HK-2 (cell line): ENCODE measurements around the gene WDR5.

Source experiments
- DNase-seq: peaks from one replicate; pipeline ENCODE4 v3.0.0-alpha.2; 2018; ENCODE audit not compliant: unreplicated experiment

WDR5 gene

GRCh38 chr9:134132208-134132870 lies 3.5 kb upstream of the WDR5 start:
- no peak for DNase-seq

DNA sequence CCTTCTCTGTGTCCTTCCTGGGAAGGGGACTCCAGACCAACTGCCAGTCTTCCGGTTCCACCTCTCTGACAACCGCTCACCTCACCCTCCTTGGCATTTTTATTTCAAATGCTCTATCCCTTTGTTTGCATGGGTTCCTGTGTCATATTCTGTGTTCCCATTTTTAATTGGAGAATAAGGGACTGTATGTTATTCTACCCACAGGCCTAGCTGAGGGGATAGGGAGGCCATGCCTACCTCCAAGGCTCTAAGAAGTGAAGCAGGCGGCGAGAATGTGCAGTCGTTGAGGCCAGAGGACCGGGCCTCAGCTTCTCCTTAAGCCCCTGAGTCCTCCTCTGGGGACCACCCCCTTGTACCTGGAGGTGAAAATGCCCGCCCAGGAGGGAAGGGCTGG lies 936 bp upstream of the WDR5 start:
- peak; percentile 11 for DNase-seq

DNA sequence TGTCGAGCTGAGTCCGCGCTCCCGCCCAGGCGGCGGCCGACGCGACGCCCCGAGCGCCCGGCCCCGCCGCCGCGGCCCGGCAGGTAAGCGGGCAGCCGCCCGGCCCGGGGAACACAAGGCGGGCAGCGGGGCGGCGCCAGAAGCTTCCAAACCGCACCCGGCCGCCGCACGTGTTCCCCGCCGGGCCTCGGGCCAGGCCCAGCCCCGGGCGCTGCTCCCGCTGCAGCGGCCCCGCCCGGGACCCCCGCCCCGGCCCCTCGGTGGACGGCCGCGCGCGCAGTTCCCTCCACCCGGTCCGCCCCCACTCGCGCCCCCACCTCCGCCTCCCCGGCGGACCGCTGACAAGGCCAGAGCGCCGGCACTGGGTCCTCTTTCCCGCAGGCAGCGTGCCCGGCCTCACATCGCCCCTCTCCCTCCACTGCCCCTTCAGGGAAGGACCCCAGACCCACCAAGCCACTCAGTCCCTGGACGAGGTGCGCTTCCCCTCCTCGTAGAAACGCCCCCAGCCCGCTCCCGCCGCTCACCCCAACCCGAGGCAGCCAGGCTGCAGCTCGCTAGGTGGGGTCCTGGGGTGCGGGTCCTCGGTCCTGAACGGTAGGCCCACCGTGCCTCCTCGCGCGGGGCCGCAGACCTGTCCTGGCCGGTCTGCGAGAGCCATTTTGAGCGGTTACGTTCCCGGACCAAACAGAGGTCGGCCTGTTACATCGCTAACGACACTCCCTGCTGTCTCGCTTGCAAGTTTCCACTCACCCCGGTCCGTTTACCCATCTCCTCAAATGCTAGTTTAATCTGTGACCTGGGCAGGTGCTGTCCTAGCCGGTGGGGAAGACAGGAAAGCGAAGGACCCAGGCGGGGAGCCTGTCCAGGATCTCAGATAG lies 475 bp downstream of the WDR5 start:
- peak; percentile 22 for DNase-seq

DNA sequence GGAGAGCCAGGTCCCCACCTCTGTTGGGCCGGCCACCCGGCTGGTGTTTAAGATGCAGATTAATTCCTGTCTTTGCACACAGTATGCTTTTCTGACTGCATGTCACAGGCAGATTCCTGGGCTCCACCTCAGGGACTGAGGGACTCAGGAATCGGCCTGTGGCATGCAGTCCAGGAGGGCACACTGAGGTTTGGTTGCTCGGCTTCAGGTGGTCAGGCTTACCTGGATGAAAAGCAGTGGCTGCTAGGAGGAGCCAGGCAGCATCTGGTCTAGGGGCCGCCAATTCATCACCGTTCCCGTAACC lies 1.1 kb downstream of the WDR5 start:
- DNase-seq = no peak

DNA sequence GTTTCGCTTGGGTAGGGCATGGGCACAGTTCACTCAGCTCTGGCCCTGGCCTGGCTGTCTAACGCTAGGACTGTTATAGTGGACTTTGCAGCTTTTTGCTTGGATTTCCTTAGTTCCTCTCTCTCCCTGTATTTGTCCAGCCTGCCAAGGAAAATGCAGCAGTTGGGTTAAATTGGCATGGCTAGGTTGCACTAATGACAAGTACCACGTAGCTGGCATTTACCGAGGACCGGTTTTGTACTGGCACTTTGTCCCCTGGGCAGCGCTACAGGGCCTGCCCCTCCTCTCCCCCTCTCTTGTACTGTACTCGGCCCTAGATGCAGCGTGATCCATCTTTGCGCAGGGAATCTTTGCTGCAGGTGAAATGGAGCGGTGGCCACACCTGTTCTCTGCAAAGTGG lies 2.4 kb downstream of the WDR5 start:
- no peak for DNase-seq

DNA sequence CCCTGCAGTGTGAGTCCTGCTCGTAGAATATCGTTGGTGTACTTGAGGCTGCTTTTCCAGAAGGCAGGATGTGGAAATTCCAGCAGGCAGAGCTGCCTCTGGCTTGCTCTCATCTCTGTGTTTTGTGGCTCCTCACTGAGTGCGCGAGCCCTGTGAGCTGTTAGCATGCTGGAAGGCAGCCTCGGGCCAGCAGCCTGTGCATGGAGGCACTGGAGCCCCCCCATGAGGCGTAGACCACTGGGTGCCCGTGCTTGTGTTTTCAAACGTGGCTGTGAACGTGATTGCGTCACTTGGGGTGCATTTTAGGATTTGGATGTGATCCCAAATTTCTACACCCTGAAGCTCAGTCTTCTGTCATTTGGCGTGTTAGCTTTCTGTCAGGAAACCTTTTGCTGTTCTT lies 3.2 kb downstream of the WDR5 start:
- no peak for DNase-seq

- DNase-seq = no peak
Measured at GRCh38 chr9:134141906-134142305, 6.0 kb downstream of the WDR5 start.

GRCh38 chr9:134144801-134145200 lies 8.9 kb downstream of the WDR5 start:
- no peak for DNase-seq

DNA sequence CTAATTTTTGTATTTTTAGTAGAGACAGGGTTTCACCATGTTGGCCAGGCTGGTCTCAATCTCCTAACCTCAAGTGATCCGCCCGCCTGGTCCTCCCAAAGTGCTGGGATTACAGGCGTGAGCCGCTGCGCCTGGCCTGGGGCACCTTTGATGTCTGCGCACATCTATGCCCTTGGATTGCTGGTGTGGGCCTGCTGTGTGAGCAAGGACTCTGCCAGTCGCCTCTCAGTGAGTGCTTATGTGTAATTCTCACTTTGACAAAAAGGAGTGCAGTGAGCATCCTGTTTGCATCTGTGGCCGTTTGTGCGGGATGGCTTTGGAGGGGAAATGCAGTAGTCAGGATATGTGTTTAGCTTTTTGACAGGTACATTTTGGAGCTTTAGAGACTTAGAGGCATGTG lies 9.4 kb downstream of the WDR5 start:
- no peak for DNase-seq

GRCh38 chr9:134146774-134147493 lies 11.1 kb downstream of the WDR5 start:
- no peak for DNase-seq

DNA sequence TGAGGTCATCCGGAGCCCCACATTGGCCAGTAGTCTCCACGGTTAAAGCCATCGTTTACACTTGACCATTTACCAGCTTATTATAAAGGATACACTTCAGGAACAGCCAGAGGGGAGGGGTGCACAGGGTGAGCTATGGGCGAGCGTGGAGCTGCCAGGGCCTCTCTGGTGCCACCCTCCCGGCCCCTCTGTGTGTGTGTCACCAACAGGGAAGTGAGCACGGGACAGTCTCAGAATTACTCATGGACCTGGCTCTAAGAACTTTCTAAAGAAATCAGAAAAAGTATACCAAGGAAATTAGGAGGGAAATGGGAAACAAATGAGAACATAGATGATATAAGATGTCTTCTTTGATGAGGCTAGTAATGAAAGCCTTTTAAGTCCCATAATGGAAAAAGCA lies 13.5 kb downstream of the WDR5 start:
- no peak for DNase-seq

GRCh38 chr9:134150557-134151214 lies 14.8 kb downstream of the WDR5 start:
- DNase-seq = no peak

DNA sequence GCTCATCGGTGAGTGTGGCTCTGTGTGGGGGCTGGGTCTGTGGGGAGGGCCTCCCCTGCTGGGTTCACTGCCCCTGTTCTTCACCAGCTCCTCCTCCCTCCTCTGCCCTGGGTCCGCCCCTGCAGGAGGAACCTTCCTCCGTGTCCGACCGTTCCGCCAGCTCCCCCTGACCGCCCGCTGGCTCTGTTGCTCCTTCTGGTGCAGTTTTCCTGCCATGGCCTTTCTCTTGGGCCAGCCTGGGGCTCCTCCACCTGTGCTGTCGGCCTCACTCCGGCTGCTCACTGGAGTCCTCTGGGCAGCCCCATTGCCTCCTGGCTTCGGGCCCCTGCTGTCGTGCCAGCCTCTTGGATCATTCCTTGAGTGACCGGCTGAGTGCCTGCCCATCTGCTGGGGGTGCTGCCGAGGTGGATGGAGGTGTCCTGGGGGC lies 16.2 kb downstream of the WDR5 start:
- no peak for DNase-seq

DNA sequence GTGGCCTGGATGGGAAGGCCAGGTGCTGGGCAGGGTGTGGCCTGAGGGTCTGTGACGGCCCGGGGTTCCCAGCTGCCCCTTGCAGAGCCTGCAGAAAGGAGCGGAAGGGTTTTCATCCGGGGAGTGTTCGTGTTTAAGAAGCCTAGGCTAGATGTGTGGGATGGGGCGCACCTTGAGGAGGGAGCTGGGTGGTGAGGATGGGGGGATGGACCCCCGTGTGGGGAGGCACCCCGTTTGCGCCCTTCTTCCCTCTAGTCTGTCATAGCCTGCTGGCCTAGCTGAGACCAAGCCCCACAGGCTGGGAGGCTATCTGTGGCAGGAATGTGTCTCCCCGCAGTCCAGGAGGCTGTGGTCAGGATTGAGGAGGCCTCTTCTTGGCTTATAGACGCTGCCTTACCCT lies 16.6 kb downstream of the WDR5 start:
- no peak for DNase-seq

GRCh38 chr9:134153450-134153849 lies 17.6 kb downstream of the WDR5 start:
- no peak for DNase-seq

- no peak for DNase-seq
Measured at GRCh38 chr9:134154262-134154701, 18.4 kb downstream of the WDR5 start.

DNA sequence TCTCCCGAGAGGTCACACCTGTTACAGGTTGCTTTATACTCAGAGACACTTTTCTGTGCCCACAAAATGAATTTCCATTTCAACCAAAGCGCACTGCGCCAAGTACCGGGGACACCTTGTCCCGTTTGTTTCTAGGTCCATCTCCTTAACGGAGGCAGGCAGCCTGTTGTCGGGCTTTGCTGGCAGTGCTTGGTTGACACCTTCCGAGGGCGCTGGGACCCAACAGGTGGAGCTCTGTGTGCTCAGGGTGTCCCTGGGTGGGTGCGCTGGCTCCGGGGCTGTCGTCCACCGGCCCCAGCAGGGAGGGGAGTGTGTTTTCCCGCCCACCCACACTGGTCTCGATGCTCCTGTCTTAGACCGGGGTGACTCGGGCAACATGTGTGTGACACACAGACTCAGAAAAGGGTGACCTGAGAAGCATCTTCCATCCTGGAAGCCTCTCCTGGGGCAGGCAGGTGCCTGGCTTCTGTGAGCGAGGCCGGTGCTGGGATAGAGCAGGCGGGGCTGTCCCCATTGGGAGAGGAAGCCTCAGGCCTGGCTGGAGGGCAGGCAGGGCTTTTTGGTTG lies 20.0 kb downstream of the WDR5 start:
- no peak for DNase-seq

DNA sequence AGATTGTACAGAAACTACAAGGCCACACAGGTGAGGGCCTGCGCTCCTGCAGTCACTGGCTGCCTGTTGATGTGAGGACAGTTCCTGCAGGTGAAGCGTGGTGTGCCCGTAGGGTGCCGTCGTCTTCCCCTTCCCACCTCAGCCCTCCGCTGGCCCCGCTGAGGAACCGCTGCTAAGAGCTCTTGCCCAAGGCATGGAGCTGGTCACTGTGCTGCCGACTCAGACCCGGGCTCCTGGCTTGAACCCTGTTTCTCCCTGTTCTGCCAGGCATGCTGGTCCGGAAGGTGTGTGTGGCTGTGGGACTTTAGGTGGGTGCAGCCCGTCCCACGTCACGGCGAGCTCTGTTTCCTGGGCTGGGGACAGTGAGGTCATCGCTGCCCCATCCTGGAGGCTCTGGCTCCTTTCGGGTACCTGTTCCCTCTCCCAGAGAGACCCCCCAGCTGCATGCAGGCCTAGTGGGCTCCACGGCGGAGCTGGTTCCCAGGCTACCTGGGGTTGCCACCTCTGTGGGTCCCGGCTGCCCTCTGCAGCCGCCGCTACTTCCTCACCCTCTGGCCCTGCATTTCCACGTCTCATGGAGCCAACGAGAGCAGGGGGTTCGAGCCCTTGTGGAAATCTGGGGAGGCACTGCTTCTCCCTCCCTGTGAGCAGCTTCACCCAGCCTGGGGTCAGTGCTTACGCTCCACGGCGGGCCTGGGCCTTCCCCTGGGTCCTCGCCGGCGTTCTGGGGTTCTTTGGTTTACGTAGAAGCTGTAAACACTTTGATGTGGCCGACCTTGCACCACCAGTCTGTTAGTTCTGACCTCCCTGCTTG lies 20.9 kb downstream of the WDR5 start:
- DNase-seq = no peak

GRCh38 chr9:134157378-134157885 lies 21.6 kb downstream of the WDR5 start:
- DNase-seq = no peak

GRCh38 chr9:134158242-134158641 lies 22.4 kb downstream of the WDR5 start:
- no peak for DNase-seq
